Glutamatergic neuron (in vitro differentiated cells): ENCODE results near the gene RNF213. TPM values are rescaled to one million over a fixed set of nuclear protein-coding genes. Genes with fewer than 3 reads are reported as not detected.

Source experiments
- DNase-seq: peaks from one replicate; pipeline ENCODE4 v3.0.0; 2022
- H3K27ac Mint-ChIP-seq: one replicate; pipeline ENCODE4 v1.8.0; 2020; ENCODE audit warnings: mild to moderate bottlenecking, mixed read lengths, inconsistent platforms; ENCODE audit not compliant: unreplicated experiment
- H3K27me3 Mint-ChIP-seq: one replicate; pipeline ENCODE4 v1.8.0; 2020; ENCODE audit warnings: mild to moderate bottlenecking, moderate library complexity, mixed read lengths, inconsistent platforms; ENCODE audit not compliant: unreplicated experiment
- H3K36me3 Mint-ChIP-seq: one replicate; pipeline ENCODE4 v1.8.0; 2020; ENCODE audit warnings: mild to moderate bottlenecking, mixed read lengths, inconsistent platforms; ENCODE audit not compliant: unreplicated experiment
- H3K4me1 Mint-ChIP-seq: one replicate; pipeline ENCODE4 v1.8.0; 2020; ENCODE audit warnings: mild to moderate bottlenecking, low read depth, mixed read lengths, inconsistent platforms; ENCODE audit not compliant: unreplicated experiment
- H3K4me3 Mint-ChIP-seq: one replicate; pipeline ENCODE4 v1.8.0; 2020; ENCODE audit warnings: mild to moderate bottlenecking, mixed read lengths, inconsistent platforms; ENCODE audit not compliant: unreplicated experiment
- H3K9me3 Mint-ChIP-seq: one replicate; pipeline ENCODE4 v1.8.0; 2020; ENCODE audit warnings: mild to moderate bottlenecking, moderate library complexity, mixed read lengths, inconsistent platforms; ENCODE audit not compliant: unreplicated experiment
- total RNA-seq: library from RNA; stranded (reverse); fragmentation: NEBNext Ultra II Directional; extraction: Animal tissue kit (Norgen Biotek cat#: 25700); gene quantifications from one replicate; pipeline ENCODE4 v1.2.1, GENCODE V29; 2021; ENCODE audit not compliant: unreplicated experiment
- TF ChIP-seq, protein P1 (sequence below): fragments of 200-600 bp; sonication (generic); IDR thresholded peaks from one replicate; pipeline ENCODE4 v1.5.0; 2021; ENCODE audit not compliant: partially characterized antibody, unreplicated experiment

RNF213 gene
- total RNA-seq, 1 donor from 2014 or later = 34.7 TPM

DNA sequence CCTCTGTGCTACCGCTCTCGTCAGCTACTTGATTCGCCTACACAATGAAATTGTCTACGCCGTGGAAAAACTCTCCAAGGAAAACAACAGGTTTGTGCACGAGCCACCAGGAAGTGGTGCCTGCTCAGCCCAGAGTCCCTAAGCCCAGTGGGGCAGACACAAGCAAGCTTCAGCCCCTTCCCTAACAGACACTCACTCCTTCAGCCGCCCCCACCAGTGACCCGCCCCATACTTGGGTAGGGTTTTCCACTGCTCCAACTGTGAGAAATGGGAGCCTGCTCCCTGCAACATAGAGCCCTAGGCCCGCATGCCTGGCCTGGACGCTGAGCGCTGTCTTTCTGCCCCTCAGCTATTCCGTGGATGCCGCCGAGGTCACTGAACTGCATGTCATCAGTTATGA, 125.7 kb downstream of the RNF213 start:
- Mint-ChIP-seq H3K4me1 (peaks cover 24% of the 10 kb centered on the region), H3K36me3 (peaks cover 6% of the 10 kb centered on the region), H3K4me3 (no peak overlapping the region), H3K9me3 (peaks cover 4% of the 10 kb centered on the region), H3K27ac (no peak overlapping the region), H3K27me3 (peaks cover 13% of the 10 kb centered on the region)
- DNase-seq = no peak
- TF ChIP-seq, protein P1, sequence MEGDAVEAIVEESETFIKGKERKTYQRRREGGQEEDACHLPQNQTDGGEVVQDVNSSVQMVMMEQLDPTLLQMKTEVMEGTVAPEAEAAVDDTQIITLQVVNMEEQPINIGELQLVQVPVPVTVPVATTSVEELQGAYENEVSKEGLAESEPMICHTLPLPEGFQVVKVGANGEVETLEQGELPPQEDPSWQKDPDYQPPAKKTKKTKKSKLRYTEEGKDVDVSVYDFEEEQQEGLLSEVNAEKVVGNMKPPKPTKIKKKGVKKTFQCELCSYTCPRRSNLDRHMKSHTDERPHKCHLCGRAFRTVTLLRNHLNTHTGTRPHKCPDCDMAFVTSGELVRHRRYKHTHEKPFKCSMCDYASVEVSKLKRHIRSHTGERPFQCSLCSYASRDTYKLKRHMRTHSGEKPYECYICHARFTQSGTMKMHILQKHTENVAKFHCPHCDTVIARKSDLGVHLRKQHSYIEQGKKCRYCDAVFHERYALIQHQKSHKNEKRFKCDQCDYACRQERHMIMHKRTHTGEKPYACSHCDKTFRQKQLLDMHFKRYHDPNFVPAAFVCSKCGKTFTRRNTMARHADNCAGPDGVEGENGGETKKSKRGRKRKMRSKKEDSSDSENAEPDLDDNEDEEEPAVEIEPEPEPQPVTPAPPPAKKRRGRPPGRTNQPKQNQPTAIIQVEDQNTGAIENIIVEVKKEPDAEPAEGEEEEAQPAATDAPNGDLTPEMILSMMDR = no peak

GRCh38 chr17:80387071-80387470, 126.4 kb downstream of the RNF213 start:
- Mint-ChIP-seq H3K4me3 (no peak overlapping the region), H3K36me3 (peaks cover 6% of the 10 kb centered on the region), H3K9me3 (peaks cover 4% of the 10 kb centered on the region), H3K27me3 (peaks cover 13% of the 10 kb centered on the region), H3K27ac (no peak overlapping the region), H3K4me1 (peaks cover 24% of the 10 kb centered on the region)
- TF ChIP-seq, protein P1 = no peak
- DNase-seq = no peak

DNA sequence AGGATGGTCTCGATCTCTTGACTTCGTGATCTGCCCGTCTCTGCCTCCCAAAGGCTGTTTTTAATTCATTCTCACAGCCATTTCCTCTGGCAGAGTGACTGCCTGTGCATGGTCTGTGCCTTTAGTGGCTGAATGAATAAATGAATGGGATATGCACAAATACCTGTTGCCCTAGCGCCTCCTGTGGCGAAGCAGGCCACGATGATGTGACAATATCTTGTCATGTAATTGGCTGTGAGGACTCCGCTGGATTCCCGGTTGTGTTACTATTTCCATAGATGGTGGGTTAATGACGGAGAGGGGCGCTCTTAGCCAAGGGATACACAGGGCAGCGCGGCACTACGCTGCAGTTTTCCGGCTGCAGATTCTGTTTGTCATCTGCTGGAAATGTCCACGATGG, 127.5 kb downstream of the RNF213 start:
- DNase-seq = no peak
- Mint-ChIP-seq H3K4me1 (peaks cover 22% of the 10 kb centered on the region), H3K36me3 (peaks cover 6% of the 10 kb centered on the region), H3K27me3 (peaks cover 11% of the 10 kb centered on the region), H3K27ac (no peak overlapping the region), H3K9me3 (peaks cover 4% of the 10 kb centered on the region), H3K4me3 (no peak overlapping the region)
- TF ChIP-seq, protein P1 = no peak

DNA sequence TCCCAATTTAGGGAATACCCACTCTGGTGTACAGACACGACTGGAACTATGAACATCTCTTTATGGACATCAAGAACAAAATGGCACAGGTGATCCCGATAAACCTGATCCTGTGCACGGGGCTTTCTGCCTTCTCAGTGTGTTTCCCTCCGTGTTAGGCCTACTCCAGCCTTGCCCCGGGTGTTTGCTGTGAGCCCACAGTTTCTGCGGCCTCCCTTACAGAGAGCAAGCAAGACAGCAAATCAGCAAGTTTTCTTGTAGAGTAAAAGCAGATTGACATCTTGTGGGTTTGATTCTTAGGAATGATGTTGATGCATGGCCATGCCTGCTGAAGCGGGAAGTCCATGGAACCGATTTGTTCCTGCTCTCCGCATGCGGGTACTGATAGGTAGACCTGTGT, 127.9 kb downstream of the RNF213 start:
- Mint-ChIP-seq H3K27ac (peak overlapping the region; percentile 52), H3K4me3 (no peak overlapping the region), H3K9me3 (peaks cover 4% of the 10 kb centered on the region), H3K4me1 (peaks cover 22% of the 10 kb centered on the region), H3K36me3 (peaks cover 6% of the 10 kb centered on the region), H3K27me3 (peaks cover 11% of the 10 kb centered on the region)
- no peak for DNase-seq
- TF ChIP-seq, protein P1 = no peak

- peaks cover 22% of the 10 kb centered on the region for H3K4me1 Mint-ChIP-seq
- peak overlapping the region; percentile 55 for H3K4me3 Mint-ChIP-seq
- peak overlapping the region; percentile 52 for H3K27ac Mint-ChIP-seq
- peaks cover 2% of the 10 kb centered on the region for H3K36me3 Mint-ChIP-seq
- DNase-seq = no peak
- peaks cover 4% of the 10 kb centered on the region for H3K9me3 Mint-ChIP-seq
- H3K27me3 Mint-ChIP-seq = peaks cover 8% of the 10 kb centered on the region
- TF ChIP-seq, protein P1 = no peak
These were observed 128.7 kb downstream of the RNF213 start for GRCh38 chr17:80389011-80389995.
